HG03196 (cell line): Measurements from ENCODE around the gene CAPG.
"Not testable (repeated sequence)": the region's sequence is repeated elsewhere in the genome, so short reads cannot be mapped to it uniquely, and the experiment has no call there.

Experiments
- ATAC-seq: cut with Tn5 transposase; IDR thresholded peaks from one replicate; pipeline ENCODE4 v1.9.1; 2021; ENCODE audit not compliant: unreplicated experiment

CAPG gene

DNA sequence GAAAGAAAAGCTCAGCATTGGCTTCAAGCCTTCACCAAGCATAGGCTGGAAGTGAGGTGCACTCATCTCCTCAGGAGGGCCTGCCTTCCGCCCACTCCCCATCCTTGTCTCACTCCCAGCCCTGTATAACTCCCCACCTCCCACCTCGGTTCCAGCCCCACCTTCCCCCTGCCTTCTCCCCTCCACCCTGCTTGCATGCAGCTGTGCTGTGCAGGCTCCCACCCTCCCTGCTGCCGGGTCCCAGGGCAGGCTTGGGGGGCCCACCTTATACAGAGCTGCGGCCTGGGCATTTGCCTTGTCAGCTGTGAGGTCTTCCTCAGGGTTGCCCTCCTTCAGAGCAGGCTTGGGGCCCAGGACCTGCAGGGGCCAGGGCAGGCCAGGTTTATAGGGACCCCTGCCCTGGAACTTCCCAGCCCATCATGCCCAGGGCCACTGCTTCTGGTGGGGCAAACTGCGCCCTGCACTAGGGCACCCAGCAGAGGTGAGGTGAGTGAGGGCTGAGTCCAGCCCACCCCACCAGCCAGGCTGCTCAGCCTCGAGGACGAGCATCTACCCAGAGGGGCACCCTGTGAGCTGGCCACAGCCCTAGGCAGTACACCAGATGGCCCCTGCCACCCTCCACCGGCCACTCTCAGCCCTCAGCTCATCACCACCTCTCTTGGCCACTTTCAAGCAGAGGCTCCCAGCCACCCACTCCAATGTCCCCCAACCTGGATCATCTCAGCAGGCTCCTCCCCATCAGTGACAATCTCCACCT, 11.6 kb downstream of the CAPG start:
- no peak for ATAC-seq

GRCh38 chr2:85397925-85398331, 12.2 kb downstream of the CAPG start:
- no peak for ATAC-seq

DNA sequence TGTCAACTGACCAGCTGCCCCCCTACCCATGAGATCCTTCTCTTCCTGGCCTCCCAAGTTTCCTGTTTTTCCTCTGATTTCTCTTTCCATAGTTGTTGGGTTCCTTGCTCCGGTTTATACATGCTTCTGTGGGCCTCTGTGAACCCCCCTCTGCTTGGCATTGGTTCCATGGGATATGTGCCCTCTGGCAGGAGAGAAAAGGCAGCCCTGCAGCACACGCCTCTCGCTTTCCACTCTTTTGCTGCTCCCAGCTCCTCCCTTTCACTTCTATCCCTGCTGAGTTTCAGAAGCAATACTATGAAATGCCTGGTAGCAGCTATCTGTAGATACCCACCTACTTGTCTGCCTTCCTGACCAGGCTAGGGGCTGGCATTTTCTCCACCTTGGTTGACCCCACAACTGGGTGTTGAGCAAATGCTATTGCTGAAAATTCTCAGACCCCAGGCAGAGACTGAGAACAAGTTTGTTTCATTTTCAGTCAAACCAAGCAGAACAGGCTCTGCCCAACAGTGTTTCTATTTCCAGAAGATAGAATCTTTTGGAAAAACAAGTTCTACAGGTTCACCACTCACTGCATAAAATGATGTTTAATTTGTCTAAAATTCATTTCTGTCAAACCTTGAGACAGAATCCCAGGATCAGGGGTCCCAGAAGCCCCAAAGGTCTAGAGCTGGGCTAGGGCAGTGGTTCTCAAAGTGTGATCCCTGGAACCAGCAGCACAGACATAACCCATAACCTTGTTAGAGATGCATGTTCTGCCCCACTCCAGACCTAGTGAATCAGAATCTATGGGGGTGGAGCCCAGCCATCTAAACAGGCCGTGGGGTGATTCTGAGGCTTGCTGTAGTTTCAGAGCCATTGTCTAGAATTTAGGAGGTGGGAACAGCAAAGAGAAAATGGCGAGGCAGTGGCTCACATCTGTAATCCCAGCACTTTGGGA, 13.4 kb downstream of the CAPG start:
- ATAC-seq = no peak

- ATAC-seq = no peak
These were observed 14.2 kb downstream of the CAPG start for GRCh38 chr2:85395912-85396475.

DNA sequence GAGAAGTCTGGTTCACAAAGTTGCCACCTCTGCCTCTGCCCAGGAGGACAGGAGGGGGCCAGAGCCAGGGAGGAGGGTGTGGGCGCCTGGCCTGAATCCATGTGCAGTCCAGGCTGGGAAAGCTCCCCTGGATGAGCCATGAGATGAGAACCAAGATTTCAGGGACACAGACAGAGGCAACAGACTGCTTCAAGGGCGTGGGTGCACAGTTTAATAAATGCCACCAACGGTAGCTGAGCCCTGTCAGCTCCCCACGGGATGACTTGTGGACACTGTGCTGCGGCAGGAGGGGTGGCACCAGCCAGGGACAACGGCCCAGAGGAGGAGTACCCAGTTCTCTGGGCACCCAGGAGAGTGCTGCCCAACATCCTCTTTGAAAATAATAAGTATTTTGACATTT, 15.2 kb downstream of the CAPG start:
- ATAC-seq = no peak

GRCh38 chr2:85394261-85394681, 15.9 kb downstream of the CAPG start:
- no peak for ATAC-seq

- ATAC-seq = no peak
These were observed 16.3 kb downstream of the CAPG start for GRCh38 chr2:85393836-85394235.

DNA sequence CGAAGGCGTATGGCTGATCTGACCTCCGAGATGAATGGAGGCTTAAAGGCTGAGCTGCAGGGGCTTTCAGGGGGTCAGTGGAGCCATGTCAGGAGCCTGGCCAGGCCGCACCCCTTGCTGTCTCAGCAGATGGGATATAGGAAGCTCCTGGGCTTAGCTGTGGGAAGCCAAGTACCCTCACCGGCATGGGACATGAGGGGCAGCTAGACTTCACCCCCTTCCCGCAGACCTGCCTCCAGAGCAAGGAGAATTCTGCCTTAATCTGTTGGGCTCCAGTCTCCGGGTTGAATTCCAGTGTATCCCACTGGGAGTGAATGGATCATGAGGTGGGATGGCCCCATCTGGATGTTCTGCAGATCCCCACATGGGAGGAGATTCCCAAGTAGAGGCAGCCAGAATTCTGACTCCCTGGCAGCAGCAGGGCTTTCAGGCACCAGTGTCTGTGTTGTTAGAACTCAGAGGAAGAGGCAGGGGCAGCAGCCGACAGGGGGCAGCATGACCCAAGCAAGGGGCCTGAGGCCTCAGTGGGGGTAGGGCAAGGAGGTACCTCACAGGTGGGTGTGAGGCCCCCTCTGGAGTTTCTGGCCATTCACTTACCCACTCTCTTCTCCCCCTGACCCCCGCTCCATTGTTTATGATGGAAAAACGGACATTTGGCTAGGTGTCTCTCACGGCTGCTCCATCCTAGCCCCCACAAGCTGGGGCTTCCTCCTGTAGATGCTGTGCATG, 19.1 kb downstream of the CAPG start:
- ATAC-seq = no peak

- ATAC-seq = no peak
These were observed 21.2 kb downstream of the CAPG start for GRCh38 chr2:85388878-85389538.

GRCh38 chr2:85387754-85388153, 22.4 kb downstream of the CAPG start:
- ATAC-seq = no peak

DNA sequence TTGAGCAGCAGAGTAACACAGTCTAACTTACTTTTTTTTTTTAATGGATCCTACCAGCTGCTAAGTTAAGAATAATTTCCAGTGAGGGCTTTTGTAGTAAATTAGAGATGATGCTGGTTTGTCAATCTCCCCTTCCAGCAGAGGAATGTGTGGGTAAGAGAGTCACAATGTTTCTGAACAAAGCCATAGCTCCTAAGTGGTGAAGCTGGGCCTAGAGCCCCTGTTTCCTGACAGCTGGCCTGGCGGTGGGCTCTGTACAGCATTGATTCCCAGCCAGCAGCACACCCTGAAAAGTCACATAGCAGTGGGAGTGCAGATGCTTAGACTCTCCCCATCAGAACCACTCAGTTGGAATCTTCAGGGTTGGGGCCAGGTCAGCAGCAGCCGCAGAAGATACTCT, 24.4 kb downstream of the CAPG start:
- ATAC-seq = no peak

GRCh38 chr2:85383850-85384249, 26.3 kb downstream of the CAPG start:
- no peak for ATAC-seq

DNA sequence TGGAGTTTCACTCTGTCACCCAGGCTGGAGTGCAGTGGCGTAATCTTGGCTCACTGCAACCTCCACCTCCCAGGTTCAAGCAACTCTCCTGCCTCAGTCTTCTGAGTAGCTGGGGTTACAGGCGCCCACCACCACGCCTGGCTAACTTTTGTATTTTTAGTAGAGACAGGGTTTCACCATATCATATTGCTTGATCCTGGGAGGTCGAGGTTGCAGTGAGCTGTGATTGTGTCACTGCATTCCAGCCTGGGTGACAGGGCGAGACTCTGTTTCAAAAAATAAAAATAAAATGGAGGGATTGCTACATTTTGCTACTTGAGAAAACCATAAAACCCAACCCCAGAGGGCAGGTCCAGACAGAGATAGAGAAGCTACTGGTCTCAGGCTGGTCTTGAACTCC, 27.0 kb downstream of the CAPG start:
- not testable (repeated sequence) for ATAC-seq

DNA sequence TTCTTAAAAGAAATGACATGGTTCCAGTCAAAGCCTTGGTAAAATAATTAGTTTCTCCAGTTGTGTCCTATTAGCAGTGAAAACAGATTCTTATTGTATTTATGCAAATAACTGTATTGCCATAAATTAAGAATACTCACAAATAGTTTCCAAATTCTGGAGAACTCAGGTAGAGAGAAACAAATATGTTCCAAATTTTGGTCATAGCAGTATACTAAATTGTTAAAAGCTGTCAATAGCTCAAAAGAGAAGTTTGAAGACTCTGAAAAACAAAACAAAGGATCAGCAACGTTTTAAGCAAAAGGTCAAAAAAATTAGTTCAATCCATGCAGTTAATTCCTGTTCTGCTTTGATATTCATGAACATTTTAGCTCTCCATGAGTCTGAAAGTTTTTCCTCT, 30.1 kb downstream of the CAPG start:
- ATAC-seq = no peak

DNA sequence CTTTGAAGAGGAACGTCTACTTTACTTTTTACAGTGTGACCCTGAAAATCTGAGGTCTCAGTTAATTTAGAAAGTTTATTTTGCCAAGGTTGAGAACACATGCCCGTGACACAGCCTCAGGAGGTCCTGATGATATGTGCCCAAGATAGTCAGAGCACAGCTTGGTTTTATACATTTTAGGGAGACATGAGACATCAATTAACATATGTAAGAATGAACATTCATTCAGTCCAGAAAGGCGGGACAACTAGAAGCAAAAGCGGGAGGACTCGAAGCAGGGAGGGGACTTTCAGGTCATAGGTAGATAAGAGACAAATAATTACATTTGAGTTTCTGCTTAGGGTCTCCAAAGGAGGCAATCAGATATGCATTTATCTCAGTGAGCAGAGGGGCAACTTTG, 31.9 kb downstream of the CAPG start:
- ATAC-seq = no peak

DNA sequence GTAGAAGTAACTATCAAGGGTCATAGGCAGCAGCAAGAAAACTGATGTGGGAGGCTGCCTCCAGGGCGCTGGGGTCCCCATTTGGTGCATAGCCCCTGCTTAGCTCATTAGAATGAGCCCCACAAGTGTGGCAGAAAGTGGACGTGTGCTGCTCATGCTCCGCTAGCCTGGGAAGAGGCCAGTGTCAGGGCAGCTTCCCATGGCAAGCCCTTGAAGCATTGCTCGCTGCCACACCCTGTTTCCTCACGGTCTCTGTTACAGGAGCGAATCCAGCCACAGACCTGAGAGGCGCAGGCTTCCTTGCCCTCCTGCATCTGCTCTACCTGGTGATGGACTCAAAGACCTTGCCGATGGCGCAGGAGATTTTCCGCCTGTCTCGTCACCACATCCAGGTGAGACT, 33.1 kb downstream of the CAPG start:
- ATAC-seq = no peak

GRCh38 chr2:85376291-85377065, 33.7 kb downstream of the CAPG start:
- no peak for ATAC-seq

GRCh38 chr2:85371045-85371444, 39.1 kb downstream of the CAPG start:
- ATAC-seq = no peak

- no peak for ATAC-seq
These were observed 40.7 kb downstream of the CAPG start for GRCh38 chr2:85369500-85369899.

GRCh38 chr2:85368921-85369320, 41.2 kb downstream of the CAPG start:
- ATAC-seq = no peak
